HepG2 (cell line): Measurements from ENCODE around the gene GPR55. TPM values are rescaled to one million over a fixed set of nuclear protein-coding genes. Genes with fewer than 3 reads are reported as not detected.

ENCODE experiments used
- ATAC-seq: fragments of 200-7000 bp; cut with Tn5 transposase; 3 replicates; pipeline ENCODE4 v1.9.1; 2020; ENCODE audit warnings: mild to moderate bottlenecking, moderate library complexity
- BruUV-seq: library from RNA; stranded (reverse); fragments of 400-500 nt; replicated peaks from 2 replicates; lab custom pipeline; 2021; lab: Mats Ljungman, UMichigan
- CTCF ChIA-PET: fragments of 300-600 bp; formaldehyde crosslinking; extraction: SDS; loops from one replicate; lab custom pipeline; 2021; ENCODE audit warnings: low total read pairs, inconsistent platforms, low intra/inter-chr PET ratio; lab: Yijun Ruan, JAX
- POLR2A ChIA-PET: fragments of 350-600 bp; sonication (Branson Sonifier 250); formaldehyde crosslinking; loops from one replicate; lab custom pipeline; 2020; ENCODE audit warnings: antibody characterized with exemption, inconsistent platforms; lab: Yijun Ruan, JAX
- DNase-seq: peaks from one replicate; pipeline ENCODE4 v3.0.0-alpha.2; 2015; ENCODE audit warnings: low spot score
- FAIRE-seq: peaks from 3 replicates; lab custom pipeline; 2011; peaks lifted over from hg19 to GRCh38; lab: Jason Lieb, UNC
- H2AFZ ChIP-seq: one replicate; pipeline ENCODE4 v1.6.1; 2011; ENCODE audit warnings: low read length, inconsistent platforms
- H3K27ac ChIP-seq: fragments of 300-600 bp; 3 replicates; pipeline ENCODE4 v1.8.0; 2011; ENCODE audit warnings: mixed run types, mild to moderate bottlenecking, mixed read lengths, low read length, inconsistent platforms; ENCODE audit not compliant: insufficient read depth; ENCODE audit errors: extremely low read length
- H3K27me3 ChIP-seq, 2 experiments: fragments of 200-600 bp in 1 of 2; 2 replicates in 1 of 2; 3 replicates in 1 of 2; pipeline versions ENCODE4 v1.6.0 to v1.8.0; 2011; ENCODE audit warnings: low read length in 2 of 2, mild to moderate bottlenecking in 2 of 2, moderate library complexity in 2 of 2, inconsistent platforms in 1 of 2; ENCODE audit not compliant: insufficient read depth in 2 of 2, control insufficient read depth in 1 of 2
- H3K36me3 ChIP-seq, 2 experiments: fragments of 200-600 bp in 1 of 2; replicated peaks in 1 of 2; 2 replicates in 1 of 2; 3 replicates in 1 of 2; pipeline versions ENCODE4 v1.5.1 to v1.8.0; 2011; ENCODE audit warnings: low read length in 2 of 2, inconsistent platforms in 1 of 2; ENCODE audit not compliant: insufficient read depth in 2 of 2, control insufficient read depth in 1 of 2
- H3K4me1 ChIP-seq: 2 replicates; pipeline ENCODE4 v1.5.1; 2012; ENCODE audit warnings: low read length, inconsistent platforms; ENCODE audit not compliant: insufficient read depth
- H3K4me2 ChIP-seq: 2 replicates; pipeline ENCODE4 v1.6.0; 2011; ENCODE audit warnings: low read depth, low read length, inconsistent platforms
- H3K4me3 ChIP-seq, 3 experiments: fragments of 200-600 bp in 1 of 3; sonication (generic), shearing (Covaris generic) in 1 of 3; replicated peaks in 1 of 3; 2 replicates each; pipeline ENCODE4 v1.5.1; 2011 to 2016; ENCODE audit warnings: low read length in 3 of 3, inconsistent platforms in 2 of 3, low read depth in 2 of 3, mild to moderate bottlenecking in 2 of 3, control low read depth in 1 of 3, mixed read lengths in 1 of 3; ENCODE audit not compliant: insufficient read depth in 1 of 3
- H3K79me2 ChIP-seq: one replicate; pipeline ENCODE4 v1.6.1; 2011; ENCODE audit warnings: low read length, inconsistent platforms; ENCODE audit not compliant: insufficient read depth
- H3K9ac ChIP-seq: 2 replicates; pipeline ENCODE4 v1.6.0; 2011; ENCODE audit warnings: mild to moderate bottlenecking, low read depth, low read length, inconsistent platforms; ENCODE audit not compliant: insufficient read depth
- H3K9me3 ChIP-seq: 2 replicates; pipeline ENCODE4 v1.5.1; 2012; ENCODE audit warnings: mild to moderate bottlenecking, low read length
- H4K20me1 ChIP-seq: 2 replicates; pipeline ENCODE4 v1.6.0; 2011; ENCODE audit warnings: inconsistent platforms, mild to moderate bottlenecking, low read length, moderate library complexity; ENCODE audit not compliant: insufficient read depth
- AKAP8 ChIP-seq: sonication (generic); formaldehyde crosslinking; IDR thresholded peaks from 2 replicates; pipeline ENCODE4 v1.5.1; 2020; ENCODE audit warnings: mild to moderate bottlenecking, missing genetic modification reagents
- BATF2 ChIP-seq: sonication (generic); formaldehyde crosslinking; IDR thresholded peaks from 2 replicates; pipeline ENCODE4 v1.8.0; 2022; ENCODE audit warnings: mild to moderate bottlenecking, missing genetic modification reagents, moderate library complexity
- HMGXB4 ChIP-seq, 2 experiments: sonication (generic) in 1 of 2; formaldehyde crosslinking in 1 of 2; IDR thresholded peaks; 2 replicates each; pipeline versions ENCODE4 v1.4.0 to v1.6.1; 2018 to 2020; ENCODE audit warnings: missing genetic modification reagents in 2 of 2, borderline replicate concordance in 1 of 2, low read depth in 1 of 2, mild to moderate bottlenecking in 1 of 2, missing biosample characterization in 1 of 2
- HOXA3 ChIP-seq: sonication (generic); formaldehyde crosslinking; IDR thresholded peaks from 2 replicates; pipeline ENCODE4 v1.5.0; 2020; ENCODE audit warnings: missing genetic modification reagents
- JARID2 ChIP-seq: sonication (generic); formaldehyde crosslinking; IDR thresholded peaks from 2 replicates; pipeline ENCODE4 v1.8.1; 2023; ENCODE audit warnings: missing genetic modification reagents, inconsistent platforms; ENCODE audit not compliant: insufficient replicate concordance
- MLLT10 ChIP-seq: sonication (generic); formaldehyde crosslinking; IDR thresholded peaks from 2 replicates; pipeline ENCODE4 v1.4.0; 2020; ENCODE audit warnings: missing genetic modification reagents
- MLXIP ChIP-seq: sonication (generic); formaldehyde crosslinking; IDR thresholded peaks from 2 replicates; pipeline ENCODE4 v1.9.0; 2021; ENCODE audit warnings: missing genetic modification reagents, borderline replicate concordance
- MTA1 ChIP-seq: sonication (generic); formaldehyde crosslinking; IDR thresholded peaks from 2 replicates; pipeline ENCODE4 v1.4.0; 2020; ENCODE audit warnings: missing genetic modification reagents, mild to moderate bottlenecking, borderline replicate concordance
- PHB2 ChIP-seq: fragments of 450-650 bp; IDR thresholded peaks from 2 replicates; pipeline ENCODE4 v1.6.1; 2018; ENCODE audit not compliant: partially characterized antibody
- SAP130 ChIP-seq: IDR thresholded peaks from 2 replicates; pipeline ENCODE4 v1.6.1; 2016; ENCODE audit warnings: low read depth
- SIN3A ChIP-seq: IDR thresholded peaks from 2 replicates; pipeline ENCODE4 v1.6.1; 2011; ENCODE audit warnings: low read depth, mild to moderate bottlenecking, control low read depth, low read length, borderline replicate concordance
- ZBTB33 ChIP-seq: sonication (generic); formaldehyde crosslinking; IDR thresholded peaks from 2 replicates; pipeline ENCODE4 v1.4.0; 2020; ENCODE audit warnings: missing genetic modification reagents
- ZNF138 ChIP-seq: sonication (generic); formaldehyde crosslinking; IDR thresholded peaks from 2 replicates; pipeline ENCODE4 v1.5.0; 2020; ENCODE audit warnings: mild to moderate bottlenecking, low read depth, missing genetic modification reagents
- ZNF333 ChIP-seq: sonication (generic); formaldehyde crosslinking; IDR thresholded peaks from 2 replicates; pipeline ENCODE4 v1.4.0; 2020; ENCODE audit warnings: mild to moderate bottlenecking, missing genetic modification reagents, borderline replicate concordance
- ZNF674 ChIP-seq: sonication (generic); formaldehyde crosslinking; IDR thresholded peaks from 2 replicates; pipeline ENCODE4 v1.5.0; 2020; ENCODE audit warnings: low read depth, mild to moderate bottlenecking, missing genetic modification reagents
- ZSCAN21 ChIP-seq: sonication (generic); formaldehyde crosslinking; IDR thresholded peaks from 2 replicates; pipeline ENCODE4 v1.8.0; 2022; ENCODE audit warnings: mild to moderate bottlenecking, missing genetic modification reagents, moderate library complexity, borderline replicate concordance
- WGBS: methylation state at CpG from one replicate; pipeline ENCODE4 v1.1.6; 2017; ENCODE audit warnings: low lambda C conversion rate; 5-methylcytosine and 5-hydroxymethylcytosine counted together
- in situ Hi-C: cut with HindIII; loops from 2 replicates; pipeline ENCODE4 v1.10.0; 2017; ENCODE audit warnings: low pct_unique_long_range_greater_than_20kb; ENCODE audit not compliant: extremely low pct_ligation_motif_present
- intact Hi-C: fragments of 100-400 bp; cut with micrococcal nuclease; formaldehyde crosslinking; loops from one replicate; pipeline ENCODE4 v1.10.0; 2022; ENCODE audit not compliant: unreplicated experiment
- polyA plus RNA-seq, 8 experiments: library from polyadenylated mRNA; depleted of rRNA in 3 of 8; stranded (reverse) in 7 of 8; unstranded in 1 of 8; fragments of >200 nt; fragmentation: Illumina TruSeq in 4 of 8; extraction: Trizol in 4 of 8; gene quantifications; 2 replicates each; pipeline versions ENCODE4 v1.2.1 to v1.2.3, GENCODE V29; 2011 to 2016; ENCODE audit warnings: low read depth in 4 of 8, missing spikeins in 1 of 8, mixed read lengths in 1 of 8; ENCODE audit not compliant: insufficient read depth in 1 of 8
- total RNA-seq, 5 experiments: library from RNA; depleted of rRNA; stranded (reverse); fragments of >200 nt; fragmentation: Illumina TruSeq; extraction: Trizol; gene quantifications; 2 replicates each; pipeline ENCODE4 v1.2.3, GENCODE V29; 2016; ENCODE audit warnings: low read depth in 1 of 5

The GPR55 gene
- total and polyA plus RNA-seq, 2 of the 13 experiments (the other 11 are each of a cell fraction or from before 2014, with no cell fraction given): not detected

- TF ChIP-seq HOXA3 (CRISPR knock-in tag) (no peak), MTA1 (CRISPR knock-in tag) (no peak), AKAP8 (CRISPR knock-in tag) (no peak), SAP130 (CRISPR knock-in tag) (no peak), ZNF674 (CRISPR knock-in tag) (no peak), JARID2 (no peak), ZSCAN21 (CRISPR knock-in tag) (no peak)
These were observed 5.8 kb downstream of the GPR55 start (continued) for GRCh38 chr2:230919240-230919639.

- Histone ChIP-seq H3K9me3 (no peaks in the 10 kb centered on the region), H3K4me1 (no peaks in the 10 kb centered on the region), H3K9ac (no peak overlapping the region), H3K27ac (no peak overlapping the region), H3K4me2 (no peak overlapping the region), H3K27me3 (peaks cover 3 to 20% of the 10 kb centered on the region in 2 experiments; a peak in 3 of 5 replicates), H3K79me2 (no peaks in the 10 kb centered on the region), H3K36me3 (no peaks in the 10 kb centered on the region), H4K20me1 (no peaks in the 10 kb centered on the region), H2AFZ (no peak overlapping the region), H3K4me3 (no peak overlapping the region)
- intact Hi-C loops (no loop called here), in situ Hi-C loops (no loop called here)
- ATAC-seq (no peak), FAIRE-seq (no peak), DNase-seq (no peak)
- ChIA-PET CTCF (no interaction called here), POLR2A (no interaction called here)
- BruUV-seq: no TSS peak
- WGBS: 36% methylated on average over 7 of the region's 7 CpGs
- TF ChIP-seq ZBTB33 (CRISPR knock-in tag) (no peak), PHB2 (no peak), BATF2 (CRISPR knock-in tag) (no peak), ZNF333 (CRISPR knock-in tag) (no peak), MLXIP (no peak), SIN3A (no peak), ZNF138 (CRISPR knock-in tag) (no peak), MLLT10 (CRISPR knock-in tag) (no peak), HMGXB4 (CRISPR knock-in tag; IDR thresholded peaks at IDR 0.05; ENCODE audit: borderline replicate concordance in 1 of 2, low read depth in 1 of 2) (no peak)
These were observed 8.8 kb downstream of the GPR55 start for GRCh38 chr2:230916218-230916617.
